Measurements from ENCODE around the gene FLRT2. TPM values are rescaled to one million over a fixed set of nuclear protein-coding genes. Genes with fewer than 3 reads are reported as not detected.

The FLRT2 gene
- total RNA-seq, 2 donors from 2014 or later = not detected

- ATAC-seq (replicated peaks) = no peak
- H3K27ac Mint-ChIP-seq = no peak overlapping the region
- no peaks in the 10 kb centered on the region for H3K27me3 Mint-ChIP-seq
These were observed 50.7 kb downstream of the FLRT2 start for GRCh38 chr14:85580536-85581140.

GRCh38 chr14:85581691-85582090 is 51.7 kb downstream of the FLRT2 start:
- H3K4me3 Mint-ChIP-seq = no peak overlapping the region
- ATAC-seq (replicated peaks) = no peak
- H3K4me1 Mint-ChIP-seq = no peaks in the 10 kb centered on the region
- no peaks in the 10 kb centered on the region for H3K9me3 Mint-ChIP-seq
- no peaks in the 10 kb centered on the region for H3K36me3 Mint-ChIP-seq (ENCODE audit: low read depth)
- H3K27ac Mint-ChIP-seq = no peak overlapping the region
- H3K27me3 Mint-ChIP-seq = no peaks in the 10 kb centered on the region

More at GRCh38 chr14:85580536-85581140, 50.7 kb downstream of the FLRT2 start:
- H3K4me3 Mint-ChIP-seq = no peak overlapping the region
- no peaks in the 10 kb centered on the region for H3K4me1 Mint-ChIP-seq
- H3K36me3 Mint-ChIP-seq (ENCODE audit: low read depth) = no peaks in the 10 kb centered on the region
- H3K9me3 Mint-ChIP-seq = no peaks in the 10 kb centered on the region

DNA sequence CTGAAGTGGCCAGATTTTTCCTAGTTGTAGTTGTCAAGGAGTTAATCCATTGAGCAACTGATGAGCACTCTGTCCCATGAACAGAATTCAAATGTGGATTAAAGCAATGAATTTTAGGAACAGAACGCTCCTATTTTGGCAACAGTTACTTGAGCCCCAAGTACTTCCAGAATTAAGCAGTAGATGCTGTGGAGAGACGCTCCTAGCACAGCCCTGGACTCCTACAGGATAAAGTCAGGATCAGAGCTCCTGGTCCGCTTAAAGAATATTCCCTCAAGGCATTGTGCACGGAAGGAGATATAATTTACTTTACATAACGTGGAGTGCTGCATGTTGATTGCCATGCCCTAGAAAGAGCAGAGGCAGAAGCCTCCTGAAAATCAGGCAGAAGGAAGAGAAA is 53.4 kb downstream of the FLRT2 start:
- ATAC-seq (replicated peaks) = no peak
- Mint-ChIP-seq H3K9me3 (no peaks in the 10 kb centered on the region), H3K27me3 (no peaks in the 10 kb centered on the region), H3K27ac (no peak overlapping the region), H3K36me3 (ENCODE audit: low read depth) (no peaks in the 10 kb centered on the region), H3K4me1 (no peaks in the 10 kb centered on the region), H3K4me3 (no peak overlapping the region)

DNA sequence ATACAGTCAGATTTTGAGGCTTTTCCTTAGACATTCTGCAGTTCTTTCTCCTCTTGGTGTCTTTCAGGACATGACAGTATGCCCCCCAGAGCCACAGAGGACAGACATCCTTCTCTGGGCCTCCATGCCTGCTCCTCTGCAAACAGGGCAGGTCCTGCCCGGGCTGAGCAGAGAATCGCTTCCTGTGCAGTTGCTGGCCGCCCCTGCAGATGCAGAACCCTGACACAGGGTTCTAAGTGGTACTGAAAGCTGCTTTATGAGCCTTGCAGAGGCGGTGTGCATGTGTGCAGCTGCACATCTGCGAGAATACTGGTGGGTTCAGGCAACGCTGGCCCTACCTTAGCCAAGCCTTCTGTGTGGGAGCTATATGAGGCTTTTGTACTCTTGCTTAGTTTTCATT is 54.5 kb downstream of the FLRT2 start:
- Mint-ChIP-seq H3K4me3 (no peak overlapping the region), H3K9me3 (no peaks in the 10 kb centered on the region), H3K27me3 (no peaks in the 10 kb centered on the region), H3K36me3 (ENCODE audit: low read depth) (no peaks in the 10 kb centered on the region), H3K4me1 (no peaks in the 10 kb centered on the region), H3K27ac (no peak overlapping the region)
- ATAC-seq (replicated peaks) = no peak

- Mint-ChIP-seq H3K9me3 (no peaks in the 10 kb centered on the region), H3K4me1 (no peaks in the 10 kb centered on the region), H3K27ac (no peak overlapping the region), H3K27me3 (no peaks in the 10 kb centered on the region), H3K36me3 (ENCODE audit: low read depth) (no peaks in the 10 kb centered on the region), H3K4me3 (no peak overlapping the region)
- no peak for ATAC-seq (replicated peaks)
These were observed 57.3 kb downstream of the FLRT2 start for GRCh38 chr14:85587151-85587711.

- Mint-ChIP-seq H3K4me3 (no peak overlapping the region), H3K9me3 (no peaks in the 10 kb centered on the region), H3K27me3 (no peaks in the 10 kb centered on the region)
These were observed 60.8 kb downstream of the FLRT2 start for GRCh38 chr14:85590784-85591183.

DNA sequence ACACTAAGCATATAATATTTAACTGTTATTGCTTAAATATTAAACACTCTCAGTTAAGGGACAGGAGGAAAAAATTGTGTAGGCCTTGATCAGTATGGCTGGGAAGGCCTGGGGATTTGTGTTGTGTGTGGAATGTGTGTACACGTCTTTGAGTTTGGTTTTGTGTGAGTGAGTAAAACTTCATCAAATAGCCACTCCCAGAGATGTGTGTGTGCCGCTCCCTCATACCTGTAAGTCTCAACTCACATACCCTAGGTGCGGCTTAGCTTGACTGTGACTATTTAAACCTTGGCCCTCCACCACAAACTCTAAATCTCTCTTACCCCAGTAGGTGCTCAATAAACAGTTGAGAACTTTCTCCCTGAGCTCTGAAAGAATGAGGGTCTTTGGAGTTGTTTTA is 64.3 kb downstream of the FLRT2 start:
- Mint-ChIP-seq H3K4me1 (no peaks in the 10 kb centered on the region), H3K9me3 (no peaks in the 10 kb centered on the region), H3K4me3 (no peak overlapping the region), H3K27me3 (no peaks in the 10 kb centered on the region), H3K36me3 (ENCODE audit: low read depth) (no peaks in the 10 kb centered on the region), H3K27ac (no peak overlapping the region)
- no peak for ATAC-seq (replicated peaks)

More at GRCh38 chr14:85590784-85591183, 60.8 kb downstream of the FLRT2 start:
- Mint-ChIP-seq H3K4me1 (no peaks in the 10 kb centered on the region), H3K36me3 (ENCODE audit: low read depth) (no peaks in the 10 kb centered on the region), H3K27ac (no peak overlapping the region)
- ATAC-seq (replicated peaks) = no peak

DNA sequence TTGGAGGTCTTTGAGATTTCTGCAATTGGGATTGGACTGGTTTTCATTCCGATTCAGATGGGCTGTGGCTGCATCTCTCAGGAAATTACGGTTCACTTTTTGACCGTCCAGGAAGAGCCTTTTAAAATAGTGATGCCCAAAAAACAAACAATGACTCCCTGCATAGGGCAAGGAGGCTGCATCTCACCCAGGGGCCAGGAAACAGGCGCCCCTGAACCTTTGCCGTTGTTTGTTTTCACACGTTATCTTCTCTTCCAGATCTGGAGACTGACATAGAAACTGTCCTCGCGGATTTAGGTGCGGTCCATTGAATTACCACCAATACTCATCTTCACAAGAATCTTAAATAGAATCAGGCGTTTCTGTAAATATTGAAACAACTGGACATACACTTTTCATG is 66.0 kb downstream of the FLRT2 start:
- Mint-ChIP-seq H3K27ac (no peak overlapping the region), H3K9me3 (peaks cover 9% of the 10 kb centered on the region), H3K27me3 (no peaks in the 10 kb centered on the region), H3K36me3 (ENCODE audit: low read depth) (no peaks in the 10 kb centered on the region), H3K4me3 (no peak overlapping the region), H3K4me1 (no peaks in the 10 kb centered on the region)
- ATAC-seq (replicated peaks) = no peak

- H3K4me1 Mint-ChIP-seq = no peaks in the 10 kb centered on the region
- H3K9me3 Mint-ChIP-seq = peaks cover 9% of the 10 kb centered on the region
- ATAC-seq (replicated peaks) = no peak
- H3K27me3 Mint-ChIP-seq = no peaks in the 10 kb centered on the region
- no peak overlapping the region for H3K27ac Mint-ChIP-seq
- H3K36me3 Mint-ChIP-seq (ENCODE audit: low read depth) = no peaks in the 10 kb centered on the region
- H3K4me3 Mint-ChIP-seq = no peak overlapping the region
These were observed 66.6 kb downstream of the FLRT2 start for GRCh38 chr14:85596562-85596961.

- ATAC-seq (replicated peaks) = no peak
- Mint-ChIP-seq H3K36me3 (ENCODE audit: low read depth) (no peaks in the 10 kb centered on the region), H3K9me3 (peaks cover 9% of the 10 kb centered on the region), H3K27ac (no peak overlapping the region), H3K4me3 (no peak overlapping the region), H3K27me3 (no peaks in the 10 kb centered on the region), H3K4me1 (no peaks in the 10 kb centered on the region)
These were observed 67.8 kb downstream of the FLRT2 start for GRCh38 chr14:85597701-85598100.

- no peaks in the 10 kb centered on the region for H3K4me1 Mint-ChIP-seq
- H3K27ac Mint-ChIP-seq = no peak overlapping the region
- no peak for ATAC-seq (replicated peaks)
- H3K36me3 Mint-ChIP-seq (ENCODE audit: low read depth) = no peaks in the 10 kb centered on the region
- H3K4me3 Mint-ChIP-seq = no peak overlapping the region
- no peaks in the 10 kb centered on the region for H3K27me3 Mint-ChIP-seq
- H3K9me3 Mint-ChIP-seq = peaks cover 9% of the 10 kb centered on the region
These were observed 70.0 kb downstream of the FLRT2 start for GRCh38 chr14:85599939-85600338.

DNA sequence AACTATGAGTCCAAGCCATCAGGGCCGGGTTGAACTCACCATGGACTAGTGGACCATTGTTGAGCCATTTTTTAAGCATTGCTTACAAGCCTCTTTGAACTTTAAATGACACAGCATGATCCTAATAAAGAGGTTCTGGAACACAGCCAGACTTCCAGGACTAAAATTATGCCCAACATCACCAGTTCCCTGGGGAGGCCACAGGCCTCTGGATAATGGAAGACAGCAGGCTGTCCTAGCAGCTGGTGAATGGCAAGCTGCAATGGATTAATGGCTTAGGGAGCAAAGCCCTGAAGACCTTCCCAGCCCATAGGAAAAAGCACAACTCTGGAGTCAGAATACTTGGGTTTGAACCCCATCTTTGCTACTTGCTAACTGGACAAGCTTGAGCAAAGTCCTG is 71.3 kb downstream of the FLRT2 start:
- Mint-ChIP-seq H3K36me3 (ENCODE audit: low read depth) (no peaks in the 10 kb centered on the region), H3K27ac (no peak overlapping the region), H3K4me1 (no peaks in the 10 kb centered on the region), H3K4me3 (no peak overlapping the region), H3K9me3 (peaks cover 9% of the 10 kb centered on the region), H3K27me3 (no peaks in the 10 kb centered on the region)
- no peak for ATAC-seq (replicated peaks)

- H3K27me3 Mint-ChIP-seq = no peaks in the 10 kb centered on the region
- peaks cover 9% of the 10 kb centered on the region for H3K9me3 Mint-ChIP-seq
- ATAC-seq (replicated peaks) = no peak
- no peak overlapping the region for H3K27ac Mint-ChIP-seq
- no peaks in the 10 kb centered on the region for H3K36me3 Mint-ChIP-seq (ENCODE audit: low read depth)
- H3K4me1 Mint-ChIP-seq = no peaks in the 10 kb centered on the region
- H3K4me3 Mint-ChIP-seq = no peak overlapping the region
These were observed 71.7 kb downstream of the FLRT2 start for GRCh38 chr14:85601690-85602089.

DNA sequence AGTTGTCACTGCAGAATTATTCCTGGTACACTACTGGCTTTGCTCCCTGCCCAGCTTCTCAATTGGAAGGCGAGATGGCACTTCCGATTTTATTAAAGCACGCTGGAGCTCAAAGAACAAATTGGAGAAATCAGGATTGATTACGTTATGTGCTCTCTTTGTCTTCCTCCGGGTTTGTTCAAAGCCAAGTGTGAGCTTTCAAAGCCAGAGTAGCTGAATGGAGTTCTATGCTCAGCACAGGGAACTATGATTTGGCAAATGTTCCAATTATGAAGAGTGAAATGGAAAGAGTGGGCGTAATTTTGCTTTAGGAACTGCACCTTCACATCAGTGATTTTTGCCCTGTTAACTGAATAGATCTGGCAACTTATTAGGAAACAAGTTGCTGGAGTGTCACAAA is 72.4 kb downstream of the FLRT2 start:
- Mint-ChIP-seq H3K4me1 (no peaks in the 10 kb centered on the region), H3K27me3 (no peaks in the 10 kb centered on the region), H3K9me3 (peaks cover 9% of the 10 kb centered on the region), H3K27ac (no peak overlapping the region), H3K36me3 (ENCODE audit: low read depth) (no peaks in the 10 kb centered on the region), H3K4me3 (no peak overlapping the region)
- no peak for ATAC-seq (replicated peaks)

DNA sequence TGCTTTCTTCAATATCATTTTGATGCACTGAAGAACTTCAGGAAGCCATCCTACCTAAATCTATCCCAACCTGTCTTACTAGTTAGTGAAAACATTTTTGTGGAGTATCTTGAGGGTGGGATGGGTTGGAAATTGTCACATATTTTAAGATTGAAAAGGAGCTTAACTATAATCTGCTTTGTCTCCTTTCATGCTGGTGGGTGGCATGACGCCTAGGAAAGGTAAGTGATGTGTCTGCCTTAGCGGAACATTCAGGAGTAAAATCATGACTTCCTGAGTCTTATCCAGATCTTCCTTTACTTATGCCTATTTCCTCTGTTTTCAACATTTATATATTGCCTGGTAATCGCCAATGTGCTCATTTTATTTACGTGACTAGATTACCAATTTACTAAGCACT is 74.1 kb downstream of the FLRT2 start:
- Mint-ChIP-seq H3K27me3 (no peaks in the 10 kb centered on the region), H3K4me3 (no peak overlapping the region), H3K27ac (no peak overlapping the region), H3K4me1 (no peaks in the 10 kb centered on the region), H3K36me3 (ENCODE audit: low read depth) (no peaks in the 10 kb centered on the region), H3K9me3 (peaks cover 12% of the 10 kb centered on the region)
- ATAC-seq (replicated peaks) = no peak

DNA sequence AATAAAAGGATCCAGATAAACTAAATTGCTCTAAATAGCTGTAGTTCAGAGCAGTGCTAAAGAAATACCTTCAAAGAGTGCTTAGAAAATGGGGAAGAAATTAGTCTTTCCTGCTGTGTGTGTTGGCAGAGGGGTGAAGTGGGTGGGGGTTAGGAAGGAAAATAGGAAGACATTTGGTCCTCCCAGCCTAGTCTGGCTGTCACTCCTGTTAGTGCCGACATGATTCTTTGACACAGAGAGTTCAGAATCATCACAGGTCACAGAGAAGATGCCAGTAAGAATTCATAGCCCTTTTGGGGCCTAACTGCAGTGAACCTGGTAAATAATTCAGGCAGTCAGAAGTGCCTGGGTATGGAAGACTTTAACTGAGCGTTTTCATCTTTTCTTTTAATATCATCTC is 74.8 kb downstream of the FLRT2 start:
- Mint-ChIP-seq H3K9me3 (peaks cover 10% of the 10 kb centered on the region), H3K36me3 (ENCODE audit: low read depth) (no peaks in the 10 kb centered on the region), H3K4me1 (no peaks in the 10 kb centered on the region), H3K4me3 (no peak overlapping the region), H3K27ac (no peak overlapping the region), H3K27me3 (no peaks in the 10 kb centered on the region)
- ATAC-seq (replicated peaks) = no peak

Measured in activated T-helper 17 cell treated with anti-CD3 and anti-CD28 coated beads, Interleukin-2, amount 50 U/mL, for 72 hours (primary cell).